HEK293T (cell line): ENCODE data around the gene CTSA.

Experiments used
- CTCF ChIA-PET: fragments of 350-600 bp; formaldehyde crosslinking; extraction: SDS; loops from one replicate; lab custom pipeline; 2021; ENCODE audit warnings: antibody characterized with exemption, inconsistent platforms; lab: Yijun Ruan, JAX
- POLR2A ChIA-PET: fragments of 350-600 bp; formaldehyde crosslinking; extraction: SDS; loops from one replicate; lab custom pipeline; 2020; ENCODE audit warnings: antibody characterized with exemption, inconsistent platforms; lab: Yijun Ruan, JAX
- DNase-seq: peaks from one replicate; pipeline ENCODE4 v3.0.0; 2012; ENCODE audit warnings: mixed read lengths; ENCODE audit errors: extremely low spot score
- ARNT ChIP-seq: fragments of 450-650 bp; IDR thresholded peaks from 2 replicates; pipeline ENCODE4 v1.6.1; 2017; ENCODE audit warnings: mild to moderate bottlenecking
- BHLHE40 ChIP-seq: fragments of 450-650 bp; IDR thresholded peaks from 2 replicates; pipeline ENCODE4 v1.6.1; 2016; ENCODE audit warnings: mild to moderate bottlenecking, moderate library complexity, borderline replicate concordance
- CTBP1 ChIP-seq: fragments of 450-650 bp; IDR thresholded peaks from 2 replicates; pipeline ENCODE4 v1.6.1; 2016; ENCODE audit warnings: borderline replicate concordance
- ELF4 ChIP-seq: fragments of 450-650 bp; IDR thresholded peaks from 2 replicates; pipeline ENCODE4 v1.6.1; 2017; ENCODE audit warnings: antibody characterized with exemption
- FOXA1 ChIP-seq: fragments of 450-650 bp; IDR thresholded peaks from 2 replicates; pipeline ENCODE4 v1.6.1; 2016; ENCODE audit warnings: mild to moderate bottlenecking
- FOXK2 ChIP-seq: fragments of 450-650 bp; IDR thresholded peaks from 2 replicates; pipeline ENCODE4 v1.6.1; 2016; ENCODE audit warnings: mild to moderate bottlenecking
- FOXM1 ChIP-seq: fragments of 450-650 bp; IDR thresholded peaks from 2 replicates; pipeline ENCODE4 v1.6.1; 2017; ENCODE audit warnings: mild to moderate bottlenecking, borderline replicate concordance
- HDGF ChIP-seq: fragments of 450-650 bp; IDR thresholded peaks from 2 replicates; pipeline ENCODE4 v1.6.1; 2017; ENCODE audit warnings: antibody characterized with exemption, borderline replicate concordance
- L3MBTL2 ChIP-seq: fragments of 450-650 bp; conservative IDR thresholded peaks from 2 replicates; pipeline ENCODE4 v1.6.1; 2016; ENCODE audit warnings: mild to moderate bottlenecking
- LEF1 ChIP-seq: fragments of 450-650 bp; IDR thresholded peaks from 2 replicates; pipeline ENCODE4 v1.6.1; 2017; ENCODE audit warnings: mild to moderate bottlenecking, borderline replicate concordance
- NFRKB ChIP-seq: fragments of 450-650 bp; IDR thresholded peaks from 2 replicates; pipeline ENCODE4 v1.6.1; 2016; ENCODE audit warnings: mild to moderate bottlenecking, moderate library complexity
- PKNOX1 ChIP-seq: fragments of 450-650 bp; IDR thresholded peaks from 2 replicates; pipeline ENCODE4 v1.6.1; 2016
- SP1 ChIP-seq: fragments of 450-650 bp; IDR thresholded peaks from 2 replicates; pipeline ENCODE4 v1.6.1; 2017
- SUZ12 ChIP-seq: fragments of 450-650 bp; IDR thresholded peaks from 2 replicates; pipeline ENCODE4 v1.6.1; 2016; ENCODE audit warnings: mild to moderate bottlenecking
- TARDBP ChIP-seq: fragments of 450-650 bp; IDR thresholded peaks from 2 replicates; pipeline ENCODE4 v1.6.1; 2016
- ZNF384 ChIP-seq: fragments of 450-650 bp; IDR thresholded peaks from 2 replicates; pipeline ENCODE4 v1.6.1; 2016

The CTSA gene

GRCh38 chr20:45857114-45857881, 33.8 kb upstream of the CTSA start, which contains the start of the genes ACOT8 and ZSWIM3:
Gene ACOT8 (minus strand): TSS chr20:45857392. CDS start chr20:45857315, 77 bp downstream.
Gene ZSWIM3 (plus strand): TSS chr20:45857614. CDS start chr20:45857826, 212 bp downstream.
- peak; percentile 99 for DNase-seq
- TF ChIP-seq FOXM1 (0 out of 2 replicates have a peak, but pooled peaks have one; percentile 23), LEF1 (0 out of 2 replicates have a peak, but pooled peaks have one; percentile 35), CTBP1 (no peak), HDGF (0 out of 2 replicates have a peak, but pooled peaks have one; percentile 32), PKNOX1 (peak; percentile 100), FOXA1 (no peak), ELF4 (peak; percentile 84), L3MBTL2 (peak; percentile 48)
- CTCF ChIA-PET: no interaction called here
- POLR2A ChIA-PET: interaction anchor here (0.8 to 2.9 kb wide), 13 partner anchors 13 to 77 kb away, joined by 3 to 9 read pairs (median 5); partner anchors contain the start of genes PCIF1, SNX21, UBE2C and ZSWIM1

- ChIA-PET POLR2A (interaction anchor here (0.9 to 2.9 kb wide), 7 partner anchors 21 to 77 kb away, joined by 3 to 9 read pairs (median 6); partner anchors contain the start of genes PCIF1, SNX21 and ZSWIM1), CTCF (no interaction called here)
- peak; percentile 70 for DNase-seq
- TF ChIP-seq PKNOX1: no peak
- TF ChIP-seq FOXK2: no peak
- TF ChIP-seq NFRKB: no peak
- TF ChIP-seq SUZ12: no peak
- TF ChIP-seq CTBP1: no peak
- TF ChIP-seq FOXA1: no peak
- no peak for TF ChIP-seq TARDBP
- TF ChIP-seq ARNT: no peak
- TF ChIP-seq ELF4: no peak
- no peak for TF ChIP-seq LEF1
- no peak for TF ChIP-seq ZNF384
- no peak for TF ChIP-seq BHLHE40
- no peak; the same call in 1 of the 2 replicates for TF ChIP-seq L3MBTL2
- TF ChIP-seq HDGF: no peak
- TF ChIP-seq SP1: no peak
- no peak for TF ChIP-seq FOXM1
Measured at GRCh38 chr20:45857882-45858216, 33.3 kb upstream of the CTSA start.

- POLR2A ChIA-PET: interaction anchor here (2.1 kb wide), 1 partner anchor 27 kb away, joined by 6 read pairs; the partner anchor contains the start of gene SNX21
- no peak for TF ChIP-seq LEF1
- no peak for TF ChIP-seq ELF4
- no peak for TF ChIP-seq HDGF
- TF ChIP-seq L3MBTL2: no peak
- TF ChIP-seq SP1: no peak
- TF ChIP-seq ZNF384: no peak
- no peak for TF ChIP-seq SUZ12
- no peak for TF ChIP-seq FOXA1
- no peak for TF ChIP-seq BHLHE40
- TF ChIP-seq ARNT: no peak
- TF ChIP-seq TARDBP: no peak
- TF ChIP-seq FOXK2: no peak
- no peak for TF ChIP-seq CTBP1
- no peak for TF ChIP-seq NFRKB
- no peak for TF ChIP-seq FOXM1
- no peak for TF ChIP-seq PKNOX1
- DNase-seq: no peak
- CTCF ChIA-PET: no interaction called here
Measured at GRCh38 chr20:45859916-45860315, 31.2 kb upstream of the CTSA start.

- POLR2A ChIA-PET: interaction anchor here (0.8 to 1.1 kb wide), 2 partner anchors 27 to 88 kb away, joined by 3 read pairs; partner anchors contain the start of gene SNX21
Measured at GRCh38 chr20:45860560-45861220, 30.4 kb upstream of the CTSA start.

More at GRCh38 chr20:45860560-45861220, 30.4 kb upstream of the CTSA start:
- CTCF ChIA-PET: no interaction called here
- TF ChIP-seq HDGF: no peak
- TF ChIP-seq PKNOX1: peak; percentile 53; the same call in 1 of the 2 replicates
- DNase-seq: no peak
